ENCODE measurements around the gene HACD2.

Gene HACD2

DNA sequence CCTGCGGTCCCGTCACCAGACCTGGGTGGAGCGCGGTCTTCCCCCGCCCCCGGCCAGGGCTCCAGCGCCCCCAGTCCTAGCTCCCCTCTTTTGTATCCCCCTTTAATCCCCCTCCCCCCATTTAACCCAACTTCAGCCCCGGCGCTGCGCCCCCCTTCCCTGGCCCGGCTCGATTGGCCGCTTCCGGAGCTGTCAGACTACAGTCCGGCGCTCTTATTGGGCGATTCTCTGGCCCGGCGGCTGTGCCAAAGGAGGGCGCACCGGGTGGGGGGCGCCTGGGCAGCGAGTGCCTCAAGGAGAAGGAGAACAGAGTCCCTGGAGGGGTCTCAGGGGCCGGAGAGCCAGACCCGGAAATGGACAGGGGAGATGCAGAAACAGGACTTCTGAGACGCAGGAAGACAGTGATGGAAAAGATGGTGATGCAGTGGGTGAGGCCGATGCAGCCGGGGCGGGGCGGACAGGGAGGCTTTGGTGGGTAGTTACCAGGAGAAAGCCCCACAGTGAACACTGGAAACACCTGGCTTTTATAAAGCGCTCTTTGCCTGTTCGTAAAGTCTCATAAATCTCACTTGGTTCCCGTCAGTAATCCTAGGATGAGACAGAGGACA, 134.8 kb downstream of the HACD2 start:
- Histone ChIP-seq H3K9me3 (ENCODE audit: control insufficient read depth, low read length) (no peaks in the 10 kb centered on the region), H3K27ac (ENCODE audit: insufficient read depth, low read depth, low read length, poor library complexity, severe bottlenecking) (no peak overlapping the region), H3K36me3 (ENCODE audit: control insufficient read depth, insufficient read depth, low read length) (no peaks in the 10 kb centered on the region), H3K4me1 (ENCODE audit: control insufficient read depth, insufficient read depth, low read length) (no peaks in the 10 kb centered on the region), H3K27me3 (ENCODE audit: control insufficient read depth, insufficient read depth, low read length, poor library complexity, severe bottlenecking) (peaks cover 69% of the 10 kb centered on the region), H3K4me3 (ENCODE audit: insufficient read depth, low read depth, low read length) (peak overlapping the region; percentile 49)
- WGBS, 2 experiments = 13% methylated on average over 33 of the region's 33 CpGs

DNA sequence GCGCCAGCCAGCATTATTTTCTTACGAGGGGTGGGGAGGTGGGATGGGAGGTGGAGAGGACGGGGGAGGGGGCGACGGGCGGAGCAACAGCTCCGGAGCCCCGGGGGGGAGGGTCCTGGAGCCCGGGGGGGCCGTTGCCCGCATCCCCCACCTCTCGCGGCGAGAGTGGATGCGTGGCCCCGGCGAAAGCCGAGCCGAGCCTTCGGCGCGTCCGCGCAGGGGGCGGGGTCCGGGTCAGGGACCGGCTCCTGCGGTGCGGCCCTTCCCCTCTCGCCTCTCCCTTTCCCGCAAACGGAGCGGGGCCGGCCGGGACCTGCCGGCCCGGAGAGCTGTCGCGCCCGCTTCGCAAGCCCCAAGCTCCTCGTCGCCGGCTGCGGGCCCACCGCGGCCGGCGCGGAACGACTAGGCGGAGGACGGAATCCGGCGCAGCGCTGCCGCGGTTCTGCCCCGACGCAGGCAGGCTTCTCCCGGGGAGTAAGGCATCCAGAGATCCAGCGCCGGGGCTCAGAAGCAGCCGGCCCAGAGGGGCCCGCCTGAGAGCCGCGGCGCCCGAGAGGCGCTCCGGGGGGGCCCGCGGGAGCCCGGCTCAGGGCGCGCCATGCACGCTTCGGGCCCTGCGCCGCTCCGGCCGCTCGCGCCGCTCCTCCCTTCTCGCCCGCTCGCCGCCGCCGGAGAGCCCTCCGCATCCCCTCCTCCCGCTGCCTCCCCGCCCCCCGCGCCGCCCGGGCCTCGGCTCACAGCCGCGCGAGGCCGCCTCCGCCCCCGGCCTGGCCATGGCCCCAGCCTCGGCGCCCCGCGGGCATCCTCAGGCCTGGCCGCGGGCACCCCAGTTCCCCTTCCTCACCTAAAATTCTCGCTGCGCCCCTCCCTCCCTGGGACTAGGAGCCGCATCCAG, 135.5 kb downstream of the HACD2 start:
- no peaks in the 10 kb centered on the region for H3K4me1 ChIP-seq (ENCODE audit: control insufficient read depth, insufficient read depth, low read length)
- H3K27ac ChIP-seq (ENCODE audit: insufficient read depth, low read depth, low read length, poor library complexity, severe bottlenecking) = no peak overlapping the region
- 0% methylated on average over 114 of the region's 114 CpGs for WGBS, 2 experiments
- peaks cover 70% of the 10 kb centered on the region for H3K27me3 ChIP-seq (ENCODE audit: control insufficient read depth, insufficient read depth, low read length, poor library complexity, severe bottlenecking)
- no peaks in the 10 kb centered on the region for H3K36me3 ChIP-seq (ENCODE audit: control insufficient read depth, insufficient read depth, low read length)
- peak overlapping the region; percentile 49 for H3K4me3 ChIP-seq (ENCODE audit: insufficient read depth, low read depth, low read length)
- H3K9me3 ChIP-seq (ENCODE audit: control insufficient read depth, low read length) = no peaks in the 10 kb centered on the region

DNA sequence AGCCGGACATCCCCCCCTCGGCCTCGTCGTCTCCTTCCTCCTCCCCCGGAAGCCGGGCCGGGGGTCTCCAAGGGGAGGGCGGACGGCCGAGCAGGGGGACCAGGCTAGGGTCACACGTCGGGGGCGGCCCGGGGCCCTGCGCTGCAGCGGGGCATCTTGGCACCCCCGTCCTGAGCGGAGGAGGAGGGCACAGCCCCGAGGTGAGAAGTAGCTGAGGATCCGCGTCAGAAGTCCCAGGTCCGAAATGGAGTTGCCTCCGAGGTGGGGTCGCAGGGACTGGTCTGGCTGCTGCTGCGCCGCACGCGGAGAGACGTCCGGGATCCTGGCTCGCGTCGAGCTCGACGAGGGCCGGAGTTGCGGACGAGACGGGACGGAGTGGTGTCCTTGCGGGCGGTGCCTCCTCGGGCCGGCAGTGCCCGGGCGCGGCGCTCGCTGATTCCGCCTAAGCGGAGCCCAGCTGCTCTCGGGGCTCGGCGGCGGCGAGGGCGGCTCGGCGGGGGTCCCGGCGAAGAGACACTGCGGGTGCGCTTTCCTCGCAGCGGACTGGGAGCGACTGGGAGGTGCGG, 136.2 kb downstream of the HACD2 start, which contains the start of gene ADCY5:
ADCY5 (minus strand) TSS at position 555 of the 566 bp plus-strand sequence; CDS start at position 10, 545 bp downstream.
- Histone ChIP-seq H3K4me1 (ENCODE audit: control insufficient read depth, insufficient read depth, low read length) (no peaks in the 10 kb centered on the region), H3K27ac (ENCODE audit: insufficient read depth, low read depth, low read length, poor library complexity, severe bottlenecking) (no peak within 1 kb of the TSS), H3K27me3 (ENCODE audit: control insufficient read depth, insufficient read depth, low read length, poor library complexity, severe bottlenecking) (peaks cover 68% of the 10 kb centered on the region), H3K4me3 (ENCODE audit: insufficient read depth, low read depth, low read length) (peak within 1 kb of the TSS; percentile 49), H3K36me3 (ENCODE audit: control insufficient read depth, insufficient read depth, low read length) (no peaks in the 10 kb centered on the region), H3K9me3 (ENCODE audit: control insufficient read depth, low read length) (no peaks in the 10 kb centered on the region)
- 2 to 3% methylated on average over 67 of the region's 67 CpGs for WGBS, 2 experiments

DNA sequence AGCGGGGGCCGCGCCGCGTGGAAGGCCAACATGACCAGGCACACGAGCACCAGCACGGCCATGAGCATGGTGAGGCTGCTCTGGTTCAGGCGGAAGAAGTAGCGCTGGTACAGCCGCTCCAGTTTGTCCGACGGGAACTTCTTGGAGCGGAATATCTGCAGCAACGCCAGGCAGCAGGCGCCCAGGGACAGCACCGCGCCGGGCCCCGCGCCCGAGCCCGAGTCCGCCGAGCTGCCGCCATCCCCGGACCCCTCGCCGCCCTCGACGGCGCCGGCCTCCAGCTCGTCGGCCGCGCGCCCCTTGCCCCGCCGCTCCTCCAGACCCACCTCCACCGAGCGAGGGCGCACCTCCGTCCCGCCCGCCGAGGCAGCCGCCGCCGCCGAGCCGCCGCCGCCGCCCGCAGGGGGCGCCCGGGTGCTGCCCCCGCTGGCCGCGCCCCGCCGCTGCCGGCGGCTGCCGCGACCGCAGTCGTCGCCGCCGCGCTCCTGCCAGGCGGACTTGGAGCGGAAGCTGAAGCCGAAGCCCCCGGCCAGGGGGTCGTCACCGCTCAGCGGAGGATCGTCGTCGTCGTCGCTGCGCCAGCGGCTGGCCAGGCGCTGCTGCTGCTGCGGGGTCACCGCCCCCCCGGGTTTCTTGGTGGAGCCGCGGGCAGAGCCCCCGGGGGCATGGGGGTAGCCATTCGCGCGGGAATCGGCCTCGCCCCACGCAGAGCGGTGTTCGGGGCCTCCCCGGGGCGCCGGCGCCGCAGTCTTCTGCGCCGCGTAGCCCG, 136.9 kb downstream of the HACD2 start:
- Histone ChIP-seq H3K27ac (ENCODE audit: insufficient read depth, low read depth, low read length, poor library complexity, severe bottlenecking) (no peak overlapping the region), H3K9me3 (ENCODE audit: control insufficient read depth, low read length) (no peaks in the 10 kb centered on the region), H3K27me3 (ENCODE audit: control insufficient read depth, insufficient read depth, low read length, poor library complexity, severe bottlenecking) (peaks cover 66% of the 10 kb centered on the region), H3K4me1 (ENCODE audit: control insufficient read depth, insufficient read depth, low read length) (no peaks in the 10 kb centered on the region), H3K36me3 (ENCODE audit: control insufficient read depth, insufficient read depth, low read length) (no peaks in the 10 kb centered on the region), H3K4me3 (ENCODE audit: insufficient read depth, low read depth, low read length) (peak overlapping the region; percentile 49)
- WGBS, 2 experiments = 19% methylated on average over 110 of the region's 110 CpGs

DNA sequence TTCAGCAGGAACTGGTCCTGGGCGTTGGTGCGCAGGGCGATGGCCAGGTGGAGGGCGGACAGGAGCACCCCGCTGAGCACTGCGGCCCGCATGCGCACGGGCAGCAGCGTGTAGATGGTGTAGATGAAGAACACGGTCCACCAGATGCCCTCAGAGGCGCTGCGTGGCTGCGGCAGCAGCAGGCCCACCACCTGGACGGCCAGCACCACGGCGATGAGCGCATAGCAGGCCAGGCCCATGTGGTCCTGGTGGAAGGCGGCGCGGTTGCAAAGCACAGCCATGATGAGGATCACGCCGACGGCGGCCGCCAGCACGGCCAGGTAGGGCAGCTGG, 137.5 kb downstream of the HACD2 start:
- Histone ChIP-seq H3K4me3 (ENCODE audit: insufficient read depth, low read depth, low read length) (no peak overlapping the region), H3K9me3 (ENCODE audit: control insufficient read depth, low read length) (no peaks in the 10 kb centered on the region), H3K4me1 (ENCODE audit: control insufficient read depth, insufficient read depth, low read length) (no peaks in the 10 kb centered on the region), H3K27me3 (ENCODE audit: control insufficient read depth, insufficient read depth, low read length, poor library complexity, severe bottlenecking) (peaks cover 66% of the 10 kb centered on the region), H3K27ac (ENCODE audit: insufficient read depth, low read depth, low read length, poor library complexity, severe bottlenecking) (no peak overlapping the region), H3K36me3 (ENCODE audit: control insufficient read depth, insufficient read depth, low read length) (no peaks in the 10 kb centered on the region)
- 95 to 96% methylated on average over 27 of the region's 27 CpGs for WGBS, 2 experiments

DNA sequence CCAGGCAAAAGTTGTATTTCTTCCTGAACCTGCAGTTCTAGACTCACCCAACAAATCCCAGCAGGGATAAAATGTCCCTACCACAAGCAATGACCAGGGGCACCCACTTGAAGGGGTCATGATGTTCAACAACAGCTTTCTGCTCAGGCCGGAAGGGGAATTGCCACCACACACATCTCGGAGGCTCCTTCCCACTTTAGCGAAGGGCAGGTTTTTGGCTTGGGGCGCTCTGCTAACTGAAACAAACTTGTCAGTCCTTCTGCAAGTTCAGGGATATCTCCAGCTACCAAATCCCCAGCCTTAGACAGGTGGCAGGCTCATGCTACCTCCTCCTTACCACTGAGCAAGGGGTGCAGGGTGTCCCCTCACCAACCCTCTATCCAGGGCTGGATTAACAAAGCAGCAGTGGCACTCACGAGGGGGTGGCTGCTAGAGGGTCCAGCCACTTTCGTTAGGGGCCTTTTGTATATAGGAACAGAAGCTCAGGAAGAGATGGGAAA, 138.2 kb downstream of the HACD2 start:
- 91 to 94% methylated on average over 6 of the region's 6 CpGs for WGBS, 2 experiments

DNA sequence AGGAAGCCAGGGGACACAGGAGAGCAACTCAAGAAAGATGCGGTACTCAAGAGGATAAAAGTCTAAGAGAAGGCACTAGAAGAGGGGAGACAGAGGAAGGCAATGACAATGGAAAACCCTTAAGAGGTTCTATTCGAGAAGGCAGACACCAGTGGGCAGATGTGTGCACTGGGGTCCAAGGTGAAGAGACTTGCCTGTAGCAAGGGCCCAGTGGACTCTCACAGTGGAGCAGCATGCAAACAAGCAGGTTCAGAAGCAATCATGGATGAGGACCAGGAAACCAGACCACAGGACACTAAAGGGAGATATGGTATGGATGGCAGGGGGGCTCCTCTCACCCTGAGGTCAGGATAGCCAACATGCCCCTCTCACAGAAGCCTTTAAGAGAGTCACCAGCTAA, 138.6 kb downstream of the HACD2 start:
- 96 to 97% methylated on average over 2 of the region's 2 CpGs for WGBS, 2 experiments
- H3K9me3 ChIP-seq (ENCODE audit: control insufficient read depth, low read length) = no peaks in the 10 kb centered on the region
- peaks cover 61% of the 10 kb centered on the region for H3K27me3 ChIP-seq (ENCODE audit: control insufficient read depth, insufficient read depth, low read length, poor library complexity, severe bottlenecking)
- H3K4me1 ChIP-seq (ENCODE audit: control insufficient read depth, insufficient read depth, low read length) = no peaks in the 10 kb centered on the region
- no peak overlapping the region for H3K4me3 ChIP-seq (ENCODE audit: insufficient read depth, low read depth, low read length)
- H3K36me3 ChIP-seq (ENCODE audit: control insufficient read depth, insufficient read depth, low read length) = no peaks in the 10 kb centered on the region
- H3K27ac ChIP-seq (ENCODE audit: insufficient read depth, low read depth, low read length, poor library complexity, severe bottlenecking) = no peak overlapping the region

More for the DNA sequence above, 138.2 kb downstream of the HACD2 start:
- no peaks in the 10 kb centered on the region for H3K4me1 ChIP-seq (ENCODE audit: control insufficient read depth, insufficient read depth, low read length)
- no peak overlapping the region for H3K27ac ChIP-seq (ENCODE audit: insufficient read depth, low read depth, low read length, poor library complexity, severe bottlenecking)
- H3K4me3 ChIP-seq (ENCODE audit: insufficient read depth, low read depth, low read length) = no peak overlapping the region
- H3K27me3 ChIP-seq (ENCODE audit: control insufficient read depth, insufficient read depth, low read length, poor library complexity, severe bottlenecking) = peaks cover 65% of the 10 kb centered on the region
- no peaks in the 10 kb centered on the region for H3K9me3 ChIP-seq (ENCODE audit: control insufficient read depth, low read length)
- H3K36me3 ChIP-seq (ENCODE audit: control insufficient read depth, insufficient read depth, low read length) = no peaks in the 10 kb centered on the region

DNA sequence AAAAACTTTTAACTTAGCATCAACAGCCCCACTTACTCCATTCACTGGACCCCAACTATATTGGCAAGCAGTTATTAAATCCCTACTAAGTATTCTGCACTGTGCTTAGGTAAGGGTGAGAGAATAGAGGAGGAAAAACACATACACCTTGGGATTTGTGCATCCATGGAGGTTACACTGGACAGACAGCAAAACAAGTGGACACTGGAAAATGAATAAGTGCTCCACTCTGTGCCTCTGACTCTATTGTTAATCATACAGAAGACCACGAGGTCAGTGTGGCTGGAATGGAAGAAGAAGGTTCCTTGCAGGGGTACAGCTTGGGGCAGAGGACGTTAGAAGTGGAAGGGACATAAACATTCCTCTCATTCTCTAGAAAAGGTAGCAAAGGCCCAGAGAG, 139.2 kb downstream of the HACD2 start:
- no peaks in the 10 kb centered on the region for H3K36me3 ChIP-seq (ENCODE audit: control insufficient read depth, insufficient read depth, low read length)
- H3K27me3 ChIP-seq (ENCODE audit: control insufficient read depth, insufficient read depth, low read length, poor library complexity, severe bottlenecking) = peaks cover 56% of the 10 kb centered on the region
- 63 to 85% methylated on average over 2 of the region's 2 CpGs for WGBS, 2 experiments
- no peaks in the 10 kb centered on the region for H3K4me1 ChIP-seq (ENCODE audit: control insufficient read depth, insufficient read depth, low read length)
- H3K4me3 ChIP-seq (ENCODE audit: insufficient read depth, low read depth, low read length) = no peak overlapping the region
- H3K9me3 ChIP-seq (ENCODE audit: control insufficient read depth, low read length) = no peaks in the 10 kb centered on the region
- H3K27ac ChIP-seq (ENCODE audit: insufficient read depth, low read depth, low read length, poor library complexity, severe bottlenecking) = no peak overlapping the region

DNA sequence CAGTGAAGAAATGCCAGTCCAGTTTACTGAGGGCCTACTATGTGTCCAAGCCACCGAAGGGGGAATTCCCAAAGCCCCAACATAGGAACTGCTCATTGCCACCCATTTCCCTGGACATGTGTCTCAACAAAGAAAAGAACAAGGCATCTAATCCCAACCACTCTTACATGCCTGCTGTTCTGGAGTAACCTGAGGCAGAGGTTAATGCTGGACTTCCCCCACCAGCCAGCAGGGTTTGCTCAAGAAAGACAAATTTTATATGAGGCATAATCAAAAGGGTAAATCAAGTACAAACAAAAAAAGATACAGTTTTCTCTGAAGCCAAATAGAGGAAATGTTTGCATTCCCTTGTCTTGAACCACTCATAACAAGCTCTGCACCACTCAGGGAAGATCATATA, 140.1 kb downstream of the HACD2 start:
- peaks cover 5% of the 10 kb centered on the region for H3K4me1 ChIP-seq (ENCODE audit: control insufficient read depth, insufficient read depth, low read length)
- no peaks in the 10 kb centered on the region for H3K36me3 ChIP-seq (ENCODE audit: control insufficient read depth, insufficient read depth, low read length)
- H3K4me3 ChIP-seq (ENCODE audit: insufficient read depth, low read depth, low read length) = no peak overlapping the region
- no peaks in the 10 kb centered on the region for H3K9me3 ChIP-seq (ENCODE audit: control insufficient read depth, low read length)
- peaks cover 46% of the 10 kb centered on the region for H3K27me3 ChIP-seq (ENCODE audit: control insufficient read depth, insufficient read depth, low read length, poor library complexity, severe bottlenecking)
- H3K27ac ChIP-seq (ENCODE audit: insufficient read depth, low read depth, low read length, poor library complexity, severe bottlenecking) = no peak overlapping the region
- WGBS, 2 experiments = 75 to 83% methylated on average over 1 of the region's 1 CpG
